ENCODE measurements around the gene SCIMP. TPM values are rescaled to one million over a fixed set of nuclear protein-coding genes. Genes with fewer than 3 reads are reported as not detected.
"Not testable (repeated sequence)": the region's sequence is repeated elsewhere in the genome, so short reads cannot be mapped to it uniquely, and the experiment has no call there.

The SCIMP gene
- total RNA-seq, 1 donor from 2014 or later, result not detected

GRCh38 chr17:5237541-5238016, 2.9 kb upstream of the SCIMP start:
- DNase-seq (ENCODE audit: low spot score), result peak; percentile 48
- H3K4me3 Mint-ChIP-seq (ENCODE audit: unreplicated experiment), result no peak overlapping the region

GRCh38 chr17:5236938-5237540, 2.4 kb upstream of the SCIMP start:
- Mint-ChIP-seq H3K27me3 (ENCODE audit: unreplicated experiment) (no peaks in the 10 kb centered on the region), H3K4me1 (ENCODE audit: unreplicated experiment) (peaks cover 4% of the 10 kb centered on the region), H3K4me3 (ENCODE audit: unreplicated experiment) (no peak overlapping the region), H3K36me3 (ENCODE audit: low read depth, unreplicated experiment) (peaks cover 6% of the 10 kb centered on the region), H3K27ac (ENCODE audit: unreplicated experiment) (no peak overlapping the region), H3K9me3 (ENCODE audit: unreplicated experiment) (no peaks in the 10 kb centered on the region)
- no peak for TF ChIP-seq CTCF (IDR thresholded peaks at IDR 0.05; ENCODE audit: unreplicated experiment)
- no peak for DNase-seq (ENCODE audit: low spot score)

More at GRCh38 chr17:5237541-5238016, 2.9 kb upstream of the SCIMP start:
- Mint-ChIP-seq H3K36me3 (ENCODE audit: low read depth, unreplicated experiment) (peaks cover 6% of the 10 kb centered on the region), H3K27me3 (ENCODE audit: unreplicated experiment) (no peaks in the 10 kb centered on the region), H3K4me1 (ENCODE audit: unreplicated experiment) (peaks cover 6% of the 10 kb centered on the region), H3K9me3 (ENCODE audit: unreplicated experiment) (no peaks in the 10 kb centered on the region), H3K27ac (ENCODE audit: unreplicated experiment) (no peak overlapping the region)
- peak; percentile 59 for TF ChIP-seq CTCF (IDR thresholded peaks at IDR 0.05; ENCODE audit: unreplicated experiment)

- not testable (repeated sequence) for DNase-seq (ENCODE audit: low spot score); H3K36me3 Mint-ChIP-seq (ENCODE audit: low read depth, unreplicated experiment); H3K27me3 Mint-ChIP-seq (ENCODE audit: unreplicated experiment); H3K4me1 Mint-ChIP-seq (ENCODE audit: unreplicated experiment); H3K9me3 Mint-ChIP-seq (ENCODE audit: unreplicated experiment); H3K27ac Mint-ChIP-seq (ENCODE audit: unreplicated experiment)
- peak overlapping the region; percentile 63 for H3K4me3 Mint-ChIP-seq (ENCODE audit: unreplicated experiment)
Observed at GRCh38 chr17:5233492-5233891, 1.2 kb downstream of the SCIMP start.

- Mint-ChIP-seq H3K36me3 (ENCODE audit: low read depth, unreplicated experiment) (peaks cover 5% of the 10 kb centered on the region), H3K27ac (ENCODE audit: unreplicated experiment) (no peak overlapping the region), H3K27me3 (ENCODE audit: unreplicated experiment) (peaks cover 6% of the 10 kb centered on the region), H3K4me1 (ENCODE audit: unreplicated experiment) (peaks cover 18% of the 10 kb centered on the region), H3K9me3 (ENCODE audit: unreplicated experiment) (no peaks in the 10 kb centered on the region), H3K4me3 (ENCODE audit: unreplicated experiment) (no peak overlapping the region)
- TF ChIP-seq CTCF (IDR thresholded peaks at IDR 0.05; ENCODE audit: unreplicated experiment), result no peak
- no peak for DNase-seq (ENCODE audit: low spot score)
Observed at GRCh38 chr17:5226940-5227878, 7.5 kb downstream of the SCIMP start.

- TF ChIP-seq CTCF (IDR thresholded peaks at IDR 0.05; ENCODE audit: unreplicated experiment), result no peak
Observed at GRCh38 chr17:5225668-5226457, 8.8 kb downstream of the SCIMP start.

GRCh38 chr17:5221912-5222311, 12.7 kb downstream of the SCIMP start:
- not testable (repeated sequence) for H3K27ac Mint-ChIP-seq (ENCODE audit: unreplicated experiment); H3K36me3 Mint-ChIP-seq (ENCODE audit: low read depth, unreplicated experiment); H3K27me3 Mint-ChIP-seq (ENCODE audit: unreplicated experiment); DNase-seq (ENCODE audit: low spot score); H3K9me3 Mint-ChIP-seq (ENCODE audit: unreplicated experiment); H3K4me3 Mint-ChIP-seq (ENCODE audit: unreplicated experiment)
- H3K4me1 Mint-ChIP-seq (ENCODE audit: unreplicated experiment), result peaks cover 13% of the 10 kb centered on the region

More at GRCh38 chr17:5225668-5226457, 8.8 kb downstream of the SCIMP start:
- H3K9me3 Mint-ChIP-seq (ENCODE audit: unreplicated experiment), result no peaks in the 10 kb centered on the region
- DNase-seq (ENCODE audit: low spot score), result no peak
- H3K4me3 Mint-ChIP-seq (ENCODE audit: unreplicated experiment), result no peak overlapping the region
- H3K27me3 Mint-ChIP-seq (ENCODE audit: unreplicated experiment), result peaks cover 6% of the 10 kb centered on the region
- peaks cover 21% of the 10 kb centered on the region for H3K4me1 Mint-ChIP-seq (ENCODE audit: unreplicated experiment)
- peaks cover 5% of the 10 kb centered on the region for H3K36me3 Mint-ChIP-seq (ENCODE audit: low read depth, unreplicated experiment)
- peak overlapping the region; percentile 54 for H3K27ac Mint-ChIP-seq (ENCODE audit: unreplicated experiment)
